KBM-7 (cell line): ENCODE data around the gene CMC1.
"Not testable (repeated sequence)": the region's sequence is repeated elsewhere in the genome, so short reads cannot be mapped to it uniquely, and the experiment has no call there.

ENCODE experiments used
- DNase-seq: peaks from one replicate; pipeline ENCODE4 v3.0.0-alpha.2; 2015
- in situ Hi-C: fragments of 300-500 bp; cut with MboI; formaldehyde crosslinking; loops from 2 replicates; pipeline ENCODE4 v1.14.3; 2020; ENCODE audit warnings: low sequenced_read_pairs, low pct_unique_long_range_greater_than_20kb, mixed read lengths

CMC1 gene

GRCh38 chr3:28241221-28242160 lies at the start of gene CMC1:
CMC1 (plus strand) TSS chr3:28241619; CDS start chr3:28241794, 175 bp downstream.
- DNase-seq, result peak; percentile 97
- in situ Hi-C loops, result no loop called here

- DNase-seq, result no peak
- in situ Hi-C loops, result no loop called here
These were observed 43.3 kb upstream of the CMC1 start for GRCh38 chr3:28198161-28198560.

GRCh38 chr3:28198974-28199373 lies 42.4 kb upstream of the CMC1 start:
- in situ Hi-C loops, result no loop called here
- no peak for DNase-seq

- DNase-seq, in situ Hi-C loops: not testable (repeated sequence)
These were observed 41.8 kb upstream of the CMC1 start for GRCh38 chr3:28199643-28200042.

GRCh38 chr3:28200366-28200848 lies 41.0 kb upstream of the CMC1 start:
- in situ Hi-C loops, DNase-seq: not testable (repeated sequence)

- no peak for DNase-seq
These were observed 34.9 kb upstream of the CMC1 start for GRCh38 chr3:28206479-28206878.

GRCh38 chr3:28207000-28207733 lies 34.3 kb upstream of the CMC1 start:
- in situ Hi-C loops, result no loop called here

More at GRCh38 chr3:28206479-28206878, 34.9 kb upstream of the CMC1 start:
- in situ Hi-C loops, result no loop called here

GRCh38 chr3:28210968-28211713 lies 30.3 kb upstream of the CMC1 start:
- in situ Hi-C loops, result no loop called here
- DNase-seq, result no peak

More at GRCh38 chr3:28207000-28207733, 34.3 kb upstream of the CMC1 start:
- DNase-seq, result no peak

GRCh38 chr3:28212681-28213080 lies 28.7 kb upstream of the CMC1 start:
- DNase-seq, result no peak
- in situ Hi-C loops, result no loop called here

GRCh38 chr3:28215407-28215806 lies 26.0 kb upstream of the CMC1 start:
- in situ Hi-C loops, result no loop called here

GRCh38 chr3:28218071-28218916 lies 23.1 kb upstream of the CMC1 start:
- in situ Hi-C loops, result no loop called here
- no peak for DNase-seq

More at GRCh38 chr3:28215407-28215806, 26.0 kb upstream of the CMC1 start:
- DNase-seq, result no peak

GRCh38 chr3:28218917-28219198 lies 22.6 kb upstream of the CMC1 start:
- in situ Hi-C loops, result no loop called here
- no peak for DNase-seq

- DNase-seq, result no peak
- in situ Hi-C loops, result no loop called here
These were observed 17.0 kb upstream of the CMC1 start for GRCh38 chr3:28224430-28224829.

- no peak for DNase-seq
- in situ Hi-C loops, result no loop called here
These were observed 15.4 kb upstream of the CMC1 start for GRCh38 chr3:28226020-28226419.

GRCh38 chr3:28228623-28229022 lies 12.8 kb upstream of the CMC1 start:
- in situ Hi-C loops, result no loop called here
- DNase-seq, result no peak

- in situ Hi-C loops, result no loop called here
These were observed 8.8 kb upstream of the CMC1 start for GRCh38 chr3:28232659-28233058.

GRCh38 chr3:28234454-28234853 lies 7.0 kb upstream of the CMC1 start:
- DNase-seq, result no peak
- in situ Hi-C loops, result no loop called here

More at GRCh38 chr3:28232659-28233058, 8.8 kb upstream of the CMC1 start:
- DNase-seq, result no peak

- DNase-seq, result no peak
- in situ Hi-C loops, result no loop called here
These were observed 2.3 kb upstream of the CMC1 start for GRCh38 chr3:28239108-28239507.

GRCh38 chr3:28240441-28240840 lies 978 bp upstream of the CMC1 start:
- in situ Hi-C loops, result no loop called here
- DNase-seq, result no peak
